HG03066 (cell line): ENCODE results near the gene MUC20.
"Not testable (repeated sequence)": the region's sequence is repeated elsewhere in the genome, so short reads cannot be mapped to it uniquely, and the experiment has no call there.

Experiments
- ATAC-seq: cut with Tn5 transposase; IDR thresholded peaks from one replicate; pipeline ENCODE4 v1.9.1; 2021; ENCODE audit warnings: low read depth; ENCODE audit not compliant: unreplicated experiment

Gene MUC20

GRCh38 chr3:195727606-195728195 is 6.9 kb downstream of the MUC20 start:
- no peak for ATAC-seq

GRCh38 chr3:195728789-195729188 is 8.0 kb downstream of the MUC20 start:
- not testable (repeated sequence) for ATAC-seq

GRCh38 chr3:195729476-195730251 is 8.9 kb downstream of the MUC20 start:
- no peak for ATAC-seq

- no peak for ATAC-seq
These were observed 10.7 kb downstream of the MUC20 start for GRCh38 chr3:195731356-195731905.

- ATAC-seq: no peak
These were observed 12.2 kb downstream of the MUC20 start for GRCh38 chr3:195732940-195733339.

- no peak for ATAC-seq
These were observed 14.4 kb downstream of the MUC20 start for GRCh38 chr3:195735036-195735695.

GRCh38 chr3:195736866-195737490 is 16.2 kb downstream of the MUC20 start:
- ATAC-seq: no peak

GRCh38 chr3:195737782-195738181 is 17.0 kb downstream of the MUC20 start:
- not testable (repeated sequence) for ATAC-seq

GRCh38 chr3:195738274-195739044 is 17.7 kb downstream of the MUC20 start:
- no peak for ATAC-seq

GRCh38 chr3:195739561-195740111 is 18.9 kb downstream of the MUC20 start:
- ATAC-seq: no peak

- no peak for ATAC-seq
These were observed 23.7 kb downstream of the MUC20 start for GRCh38 chr3:195744437-195744836.

- ATAC-seq: no peak
These were observed 25.6 kb downstream of the MUC20 start for GRCh38 chr3:195746346-195746745.

- no peak for ATAC-seq
These were observed 26.0 kb downstream of the MUC20 start for GRCh38 chr3:195746751-195747150.

GRCh38 chr3:195748661-195749060 is 27.9 kb downstream of the MUC20 start:
- no peak for ATAC-seq

GRCh38 chr3:195749101-195749500 is 28.3 kb downstream of the MUC20 start:
- ATAC-seq: not testable (repeated sequence)

- no peak for ATAC-seq
These were observed 30.2 kb downstream of the MUC20 start for GRCh38 chr3:195750797-195751520.

- no peak for ATAC-seq
These were observed 30.8 kb downstream of the MUC20 start for GRCh38 chr3:195751560-195751959.

- no peak for ATAC-seq
These were observed 31.3 kb downstream of the MUC20 start for GRCh38 chr3:195752066-195752465.
